H1 (cell line): ENCODE measurements around the gene ZMPSTE24. TPM values are rescaled to one million over a fixed set of nuclear protein-coding genes. Genes with fewer than 3 reads are reported as not detected.

Experiments used
- CTCF ChIA-PET: fragments of 300-600 bp; sonication (Branson Sonifier 250); formaldehyde crosslinking; loops from one replicate; lab custom pipeline; 2021; ENCODE audit not compliant: partially characterized antibody; lab: Charles Lee
- POLR2A ChIA-PET: fragments of 300-600 bp; sonication (Branson Sonifier 250); formaldehyde crosslinking; loops from one replicate; lab custom pipeline; 2021; ENCODE audit warnings: inconsistent platforms; ENCODE audit not compliant: partially characterized antibody; lab: Charles Lee
- DNase-seq, 2 experiments: peaks; one replicate each; pipeline versions ENCODE4 v3.0.0 to v3.0.0-alpha.2; 2010 to 2022; ENCODE audit warnings: low spot score in 2 of 2, low read depth in 1 of 2, mixed read lengths in 1 of 2
- FAIRE-seq: peaks from 2 replicates; lab custom pipeline; 2011; peaks lifted over from hg19 to GRCh38; lab: Jason Lieb, UNC
- H2AFZ ChIP-seq: 2 replicates; pipeline ENCODE4 v1.8.1; 2012; ENCODE audit warnings: low read length, inconsistent platforms
- H2AK5ac ChIP-seq: 2 replicates; pipeline ENCODE4 v1.6.1; 2013; ENCODE audit warnings: low read depth, low read length
- H2BK120ac ChIP-seq: replicated peaks from 2 replicates; pipeline ENCODE3; 2013; ENCODE audit warnings: low read depth, low read length, inconsistent platforms
- H2BK12ac ChIP-seq: 2 replicates; pipeline ENCODE4 v1.6.1; 2013; ENCODE audit warnings: low read depth, low read length
- H2BK15ac ChIP-seq: 2 replicates; pipeline ENCODE4 v1.6.1; 2013; ENCODE audit warnings: low read length
- H2BK20ac ChIP-seq: 2 replicates; pipeline ENCODE4 v1.6.1; 2013; ENCODE audit warnings: low read length
- H2BK5ac ChIP-seq: 2 replicates; pipeline ENCODE4 v1.6.1; 2013; ENCODE audit warnings: low read depth, low read length
- H3K14ac ChIP-seq: 2 replicates; pipeline ENCODE4 v1.6.1; 2013; ENCODE audit warnings: inconsistent platforms; ENCODE audit not compliant: insufficient read length
- H3K18ac ChIP-seq: 2 replicates; pipeline ENCODE4 v1.6.1; 2013; ENCODE audit warnings: low read length; ENCODE audit errors: extremely low read depth
- H3K23ac ChIP-seq: 2 replicates; pipeline ENCODE4 v1.6.1; 2013; ENCODE audit warnings: inconsistent platforms; ENCODE audit not compliant: insufficient read length
- H3K23me2 ChIP-seq: 2 replicates; pipeline ENCODE4 v1.6.1; 2013; ENCODE audit warnings: low read depth, low read length
- H3K27ac ChIP-seq: 2 replicates; pipeline ENCODE4 v1.6.1; 2011; ENCODE audit warnings: low read depth, low read length, inconsistent platforms
- H3K27me3 ChIP-seq, 4 experiments: replicated peaks in 1 of 4; 1 replicate in 1 of 4; 2 replicates in 3 of 4; pipeline versions ENCODE4 v1.6.1 to v1.8.1; 2011 to 2013; ENCODE audit warnings: low read length in 3 of 4, mild to moderate bottlenecking in 3 of 4, inconsistent platforms in 2 of 4, mixed read lengths in 2 of 4, moderate library complexity in 1 of 4; ENCODE audit not compliant: control insufficient read depth in 3 of 4, insufficient read depth in 3 of 4; ENCODE audit errors: extremely low read depth in 1 of 4
- H3K36me3 ChIP-seq, 4 experiments: 2 replicates each; pipeline versions ENCODE4 v1.6.1 to v1.8.1; 2011 to 2013; ENCODE audit warnings: mild to moderate bottlenecking in 4 of 4, low read length in 3 of 4, moderate library complexity in 2 of 4, control low read depth in 1 of 4, inconsistent platforms in 1 of 4; ENCODE audit not compliant: insufficient read depth in 4 of 4, control insufficient read depth in 2 of 4
- H3K4ac ChIP-seq: replicated peaks from 2 replicates; pipeline ENCODE3; 2013; ENCODE audit warnings: low read length, low read depth, mixed read lengths, inconsistent platforms; ENCODE audit not compliant: insufficient read length
- H3K4me1 ChIP-seq, 4 experiments: replicated peaks in 1 of 4; 1 replicate in 1 of 4; 2 replicates in 3 of 4; pipeline versions ENCODE4 v1.6.1 to v1.8.1; 2011 to 2013; ENCODE audit warnings: low read length in 3 of 4, inconsistent platforms in 2 of 4, mixed read lengths in 1 of 4; ENCODE audit not compliant: insufficient read depth in 4 of 4, control insufficient read depth in 3 of 4
- H3K4me2 ChIP-seq, 2 experiments: 2 replicates each; pipeline versions ENCODE4 v1.6.1 to v1.8.1; 2011 to 2013; ENCODE audit warnings: low read depth in 2 of 2, low read length in 2 of 2, control low read depth in 1 of 2, inconsistent platforms in 1 of 2, mild to moderate bottlenecking in 1 of 2; ENCODE audit not compliant: insufficient read depth in 1 of 2
- H3K4me3 ChIP-seq, 4 experiments: fragments of 200-600, 300-600 bp in 1 of 4; sonication (generic), shearing (Covaris generic), sonication (Bioruptor Twin) in 1 of 4; 2 replicates each; pipeline versions ENCODE4 v1.5.1 to v1.8.1; 2011 to 2016; ENCODE audit warnings: low read length in 4 of 4, low read depth in 3 of 4, control low read depth in 2 of 4, inconsistent platforms in 2 of 4, mild to moderate bottlenecking in 2 of 4, mixed read lengths in 1 of 4, moderate library complexity in 1 of 4; ENCODE audit not compliant: insufficient read depth in 2 of 4; ENCODE audit errors: extremely low read depth in 1 of 4
- H3K56ac ChIP-seq: replicated peaks from 2 replicates; pipeline ENCODE3; 2013; ENCODE audit warnings: low read depth, mild to moderate bottlenecking, mixed read lengths, low read length, inconsistent platforms; ENCODE audit not compliant: insufficient read length
- H3K79me1 ChIP-seq: 2 replicates; pipeline ENCODE4 v1.6.1; 2013; ENCODE audit warnings: low read depth, low read length, control low read depth
- H3K79me2 ChIP-seq, 2 experiments: 2 replicates each; pipeline versions ENCODE4 v1.6.1 to v1.8.1; 2012 to 2013; ENCODE audit warnings: low read length in 2 of 2, mild to moderate bottlenecking in 2 of 2, inconsistent platforms in 1 of 2; ENCODE audit not compliant: insufficient read depth in 2 of 2, control insufficient read depth in 1 of 2
- H3K9ac ChIP-seq, 4 experiments: replicated peaks in 1 of 4; 1 replicate in 1 of 4; 2 replicates in 3 of 4; pipeline versions ENCODE4 v1.6.1 to v1.8.1; 2011 to 2013; ENCODE audit warnings: low read depth in 3 of 4, low read length in 3 of 4, control low read depth in 2 of 4, mild to moderate bottlenecking in 2 of 4, moderate library complexity in 2 of 4, inconsistent platforms in 1 of 4; ENCODE audit errors: extremely low read depth in 1 of 4
- H3K9me3 ChIP-seq, 2 experiments: 2 replicates each; pipeline versions ENCODE4 v1.6.1 to v1.8.1; 2012 to 2013; ENCODE audit warnings: mild to moderate bottlenecking in 2 of 2, moderate library complexity in 2 of 2, control low read depth in 1 of 2, inconsistent platforms in 1 of 2, low read depth in 1 of 2, low read length in 1 of 2, mixed read lengths in 1 of 2; ENCODE audit not compliant: insufficient read depth in 2 of 2
- H4K20me1 ChIP-seq, 2 experiments: replicated peaks in 1 of 2; 2 replicates each; pipeline versions ENCODE3 to v1.8.1; 2011 to 2013; ENCODE audit warnings: inconsistent platforms in 2 of 2, low read length in 2 of 2, mild to moderate bottlenecking in 1 of 2; ENCODE audit not compliant: insufficient read depth in 2 of 2, control insufficient read depth in 1 of 2
- H4K5ac ChIP-seq: 2 replicates; pipeline ENCODE4 v1.6.1; 2013; ENCODE audit warnings: low read length, low read depth, mixed read lengths, inconsistent platforms; ENCODE audit not compliant: insufficient read length
- H4K8ac ChIP-seq: 2 replicates; pipeline ENCODE4 v1.8.0; 2013; ENCODE audit warnings: mild to moderate bottlenecking, moderate library complexity, low read length, inconsistent platforms; ENCODE audit not compliant: insufficient read depth; ENCODE audit errors: extremely low read depth
- H4K91ac ChIP-seq: replicated peaks from 2 replicates; pipeline ENCODE3; 2013; ENCODE audit warnings: low read length, mixed read lengths, inconsistent platforms; ENCODE audit not compliant: insufficient read length
- EP300 ChIP-seq, 2 experiments: IDR thresholded peaks; 1 replicate in 1 of 2; 2 replicates in 1 of 2; pipeline ENCODE4 v1.6.1; 2011 to 2012; ENCODE audit warnings: low read depth in 2 of 2, low read length in 2 of 2, mild to moderate bottlenecking in 2 of 2, borderline replicate concordance in 1 of 2, inconsistent platforms in 1 of 2, moderate library complexity in 1 of 2
- EZH2 ChIP-seq: fragments of 200-600 bp; sonication (generic); IDR thresholded peaks from 2 replicates; pipeline ENCODE4 v1.7.1; 2012; ENCODE audit warnings: low read depth, mild to moderate bottlenecking, moderate library complexity, low read length, inconsistent platforms; ENCODE audit not compliant: severe bottlenecking
- KDM4A ChIP-seq: IDR thresholded peaks from one replicate; pipeline ENCODE4 v1.7.1; 2012; ENCODE audit warnings: low read depth, mild to moderate bottlenecking, moderate library complexity, low read length, inconsistent platforms; ENCODE audit not compliant: severe bottlenecking
- NANOG ChIP-seq: IDR thresholded peaks from 2 replicates; pipeline ENCODE4 v1.6.1; 2011; ENCODE audit warnings: low read length, low read depth, mild to moderate bottlenecking, inconsistent platforms; ENCODE audit not compliant: insufficient read depth, poor library complexity, severe bottlenecking
- RFX5 ChIP-seq: IDR thresholded peaks from 2 replicates; pipeline ENCODE4 v1.6.1; 2011; ENCODE audit warnings: low read depth, low read length, improper control_type of control experiment, borderline replicate concordance
- SAP30 ChIP-seq: fragments of 300-600 bp; sonication (generic); IDR thresholded peaks from 2 replicates; pipeline ENCODE4 v1.7.1; 2012; ENCODE audit warnings: low read length, moderate library complexity, mild to moderate bottlenecking, inconsistent platforms; ENCODE audit not compliant: insufficient read depth, insufficient replicate concordance
- SP1 ChIP-seq: IDR thresholded peaks from 2 replicates; pipeline ENCODE4 v1.6.1; 2011; ENCODE audit warnings: low read depth, low read length
- WGBS, 2 experiments: shearing (Covaris generic) in 1 of 2; methylation state at CpG; one replicate each; pipeline versions ENCODE4 v1.1.6 to v1.1.7; 2013 to 2015; ENCODE audit warnings: low lambda C conversion rate in 2 of 2, mixed read lengths in 2 of 2, inconsistent platforms in 1 of 2, low coverage in 1 of 2, missing lambda C conversion rate in 1 of 2; ENCODE audit not compliant: insufficient replicate concordance in 2 of 2, insufficient coverage in 1 of 2, insufficient read length in 1 of 2; ENCODE audit errors: extremely low coverage in 1 of 2, missing lambda C conversion rate in 1 of 2; 5-methylcytosine and 5-hydroxymethylcytosine counted together
- polyA plus RNA-seq, 7 experiments: library from polyadenylated mRNA; depleted of rRNA in 3 of 7; stranded (reverse) in 5 of 7; unstranded in 2 of 7; fragments of >200 nt in 5 of 7; fragments of 200-250 nt in 2 of 7; gene quantifications; 1 replicate in 5 of 7; 2 replicates in 1 of 7; 4 replicates in 1 of 7; pipeline versions ENCODE4 v1.2.1 to v1.2.3, GENCODE V29; 2011 to 2013; ENCODE audit warnings: missing spikeins in 2 of 7, mixed read lengths in 2 of 7
- total RNA-seq: library from RNA; stranded (reverse); fragmentation: NEBNext Ultra II Directional; extraction: Animal tissue kit (Norgen Biotek cat#: 25700); gene quantifications from 2 replicates; pipeline ENCODE4 v1.2.1, GENCODE V29; 2021
- TF ChIP-seq, protein P1 (sequence below): IDR thresholded peaks from 2 replicates; pipeline ENCODE4 v1.6.1; 2012; ENCODE audit warnings: low read length, inconsistent platforms
- TF ChIP-seq, protein P2 (sequence below): IDR thresholded peaks from 2 replicates; pipeline ENCODE4 v1.6.1; 2012; ENCODE audit warnings: inconsistent platforms

Gene ZMPSTE24
- total and polyA plus RNA-seq, 2 of the 8 experiments (the other 6 are each of a cell fraction or from before 2014, with no cell fraction given), result 12.7 to 42.9 TPM

DNA sequence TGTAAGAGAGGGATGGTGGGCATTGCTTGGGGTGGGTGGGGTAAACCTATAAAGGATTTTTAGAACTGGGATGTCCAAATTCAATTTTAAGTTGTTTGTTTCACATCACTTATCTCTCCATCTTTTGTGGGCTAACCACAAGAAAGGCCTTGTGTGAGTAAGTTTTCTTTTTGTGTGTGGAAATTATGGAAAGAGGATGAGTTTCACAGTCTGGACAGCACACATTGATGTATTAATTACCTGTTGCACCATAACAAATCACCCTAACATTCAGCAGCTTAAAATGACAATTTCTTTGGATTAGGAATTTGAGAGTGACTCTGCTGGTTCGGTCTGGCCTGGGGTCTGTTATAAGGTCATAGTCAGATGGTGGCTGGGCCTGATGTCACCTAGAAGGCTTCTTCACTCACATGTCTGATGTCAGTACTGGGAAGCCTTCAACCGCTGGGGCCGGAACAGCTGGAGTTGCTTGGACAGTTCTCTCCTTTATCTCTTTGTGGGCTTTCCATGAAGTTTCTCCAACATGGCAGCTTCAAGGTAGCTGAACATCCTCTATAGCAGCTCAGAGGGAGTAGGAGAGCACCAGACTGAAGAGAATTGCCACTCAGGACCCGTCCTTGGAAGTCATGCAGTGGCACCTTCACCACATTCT is 61.1 kb downstream of the ZMPSTE24 start:
- no peak overlapping the region for H3K4me2 ChIP-seq
- peaks cover 6 to 18% (median 10%) of the 10 kb centered on the region in 4 experiments for H3K4me1 ChIP-seq
- no peak overlapping the region for H2BK20ac ChIP-seq
- no peaks in the 10 kb centered on the region for H4K20me1 ChIP-seq
- H3K9me3 ChIP-seq, result no peaks in the 10 kb centered on the region
- H3K56ac ChIP-seq, result no peak overlapping the region
- peaks cover 20% of the 10 kb centered on the region; the same call in 1 of the 2 replicates for H3K23me2 ChIP-seq
- no peak overlapping the region for H3K4ac ChIP-seq
- H2AFZ ChIP-seq, result no peak overlapping the region
- FAIRE-seq, result no peak
- no peak overlapping the region for H2BK5ac ChIP-seq
- no peak overlapping the region for H2BK12ac ChIP-seq
- no peak overlapping the region for H3K9ac ChIP-seq
- CTCF ChIA-PET, result interaction anchor here (1.3 to 10.4 kb wide), 4 partner anchors 9 to 243 kb away, joined by 3 to 144 read pairs (median 4); no protein-coding TSS in a partner anchor
- no peaks in the 10 kb centered on the region for H3K79me1 ChIP-seq
- H2AK5ac ChIP-seq, result no peak overlapping the region
- H4K91ac ChIP-seq, result no peak overlapping the region
- H3K14ac ChIP-seq, result no peak overlapping the region
- H3K18ac ChIP-seq, result no peak overlapping the region
- H2BK15ac ChIP-seq, result no peak overlapping the region
- H3K27me3 ChIP-seq, result peaks cover 20 to 44% (median 39%) of the 10 kb centered on the region in 4 experiments
- H3K23ac ChIP-seq, result no peak overlapping the region
- WGBS, 2 experiments, result 95% methylated on average over 4 of the region's 4 CpGs; no CpG with 5 or more reads in 1 of the 2 experiments
- no peak overlapping the region for H4K5ac ChIP-seq
- H3K36me3 ChIP-seq, result peaks cover 0 to 5% (median 0%) of the 10 kb centered on the region in 4 experiments; a peak in 1 of 8 replicates
- POLR2A ChIA-PET, result interaction anchor here (0.7 to 1.8 kb wide), 3 partner anchors 20 to 141 kb away, joined by 3 to 5 read pairs (median 3); partner anchors contain the start of gene ZMPSTE24
- no peak for DNase-seq
- no peaks in the 10 kb centered on the region for H3K79me2 ChIP-seq
- no peak overlapping the region for H3K27ac ChIP-seq
- no peak overlapping the region for H3K4me3 ChIP-seq
- H4K8ac ChIP-seq, result no peak overlapping the region
- H2BK120ac ChIP-seq, result no peak overlapping the region
- TF ChIP-seq, protein P1, sequence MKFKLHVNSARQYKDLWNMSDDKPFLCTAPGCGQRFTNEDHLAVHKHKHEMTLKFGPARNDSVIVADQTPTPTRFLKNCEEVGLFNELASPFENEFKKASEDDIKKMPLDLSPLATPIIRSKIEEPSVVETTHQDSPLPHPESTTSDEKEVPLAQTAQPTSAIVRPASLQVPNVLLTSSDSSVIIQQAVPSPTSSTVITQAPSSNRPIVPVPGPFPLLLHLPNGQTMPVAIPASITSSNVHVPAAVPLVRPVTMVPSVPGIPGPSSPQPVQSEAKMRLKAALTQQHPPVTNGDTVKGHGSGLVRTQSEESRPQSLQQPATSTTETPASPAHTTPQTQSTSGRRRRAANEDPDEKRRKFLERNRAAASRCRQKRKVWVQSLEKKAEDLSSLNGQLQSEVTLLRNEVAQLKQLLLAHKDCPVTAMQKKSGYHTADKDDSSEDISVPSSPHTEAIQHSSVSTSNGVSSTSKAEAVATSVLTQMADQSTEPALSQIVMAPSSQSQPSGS, result no peak
- TF ChIP-seq SAP30 (no peak), NANOG (no peak), KDM4A (no peak), EP300 (IDR thresholded peaks at IDR 0.05; ENCODE audit: borderline replicate concordance in 1 of 2, low read depth in 2 of 2, low read length in 2 of 2) (no peak), SP1 (no peak), EZH2 (no peak), RFX5 (no peak)
- TF ChIP-seq, protein P2, sequence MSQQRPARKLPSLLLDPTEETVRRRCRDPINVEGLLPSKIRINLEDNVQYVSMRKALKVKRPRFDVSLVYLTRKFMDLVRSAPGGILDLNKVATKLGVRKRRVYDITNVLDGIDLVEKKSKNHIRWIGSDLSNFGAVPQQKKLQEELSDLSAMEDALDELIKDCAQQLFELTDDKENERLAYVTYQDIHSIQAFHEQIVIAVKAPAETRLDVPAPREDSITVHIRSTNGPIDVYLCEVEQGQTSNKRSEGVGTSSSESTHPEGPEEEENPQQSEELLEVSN, result no peak
